Upper lobe of right lung (tissue), 1 donor: ENCODE data around the gene CABP1. TPM values are rescaled to one million over a fixed set of nuclear protein-coding genes. Genes with fewer than 3 reads are reported as not detected.

Experiments
- ATAC-seq: fragments of 200-7000 bp; cut with Tn5 transposase; one replicate; pipeline ENCODE4 v1.9.1; 2020; ENCODE audit warnings: mild to moderate bottlenecking, moderate library complexity
- DNase-seq: peaks from one replicate; pipeline ENCODE4 v3.0.0-alpha.2; 2020
- H3K27ac ChIP-seq: fragments of 200-600 bp; one replicate; pipeline ENCODE4 v1.8.0; 2022
- H3K27me3 ChIP-seq: fragments of 200-600 bp; one replicate; pipeline ENCODE4 v1.8.0; 2022; ENCODE audit warnings: mild to moderate bottlenecking
- H3K36me3 ChIP-seq: fragments of 200-600 bp; one replicate; pipeline ENCODE4 v1.8.0; 2022
- H3K4me1 ChIP-seq: fragments of 200-600 bp; one replicate; pipeline ENCODE4 v1.8.0; 2022
- H3K4me3 ChIP-seq: fragments of 200-600 bp; one replicate; pipeline ENCODE4 v1.8.0; 2022; ENCODE audit warnings: mild to moderate bottlenecking
- H3K9me3 ChIP-seq: fragments of 200-600 bp; one replicate; pipeline ENCODE4 v1.8.0; 2022
- intact Hi-C: fragments of 100-400 bp; cut with DNase I; formaldehyde crosslinking; loops from one replicate; pipeline ENCODE4 v1.11.0; 2022
- total RNA-seq: library from RNA; stranded (reverse); fragmentation: NEBNext Ultra II Directional; extraction: Animal tissue kit (Norgen Biotek cat#: 25700); gene quantifications from one replicate; pipeline ENCODE4 v1.2.1, GENCODE V29; 2021
- TF ChIP-seq, protein P1 (sequence below): fragments of 200-600 bp; IDR thresholded peaks from one replicate; pipeline ENCODE4 v1.8.0; 2022; ENCODE audit warnings: antibody characterized with exemption
- donor health status: DM: no; HTN: yes; CAD: no; lungs with severe emphysema.

The CABP1 gene
- total RNA-seq, 1 donor from 2014 or later = 0.23 TPM

DNA sequence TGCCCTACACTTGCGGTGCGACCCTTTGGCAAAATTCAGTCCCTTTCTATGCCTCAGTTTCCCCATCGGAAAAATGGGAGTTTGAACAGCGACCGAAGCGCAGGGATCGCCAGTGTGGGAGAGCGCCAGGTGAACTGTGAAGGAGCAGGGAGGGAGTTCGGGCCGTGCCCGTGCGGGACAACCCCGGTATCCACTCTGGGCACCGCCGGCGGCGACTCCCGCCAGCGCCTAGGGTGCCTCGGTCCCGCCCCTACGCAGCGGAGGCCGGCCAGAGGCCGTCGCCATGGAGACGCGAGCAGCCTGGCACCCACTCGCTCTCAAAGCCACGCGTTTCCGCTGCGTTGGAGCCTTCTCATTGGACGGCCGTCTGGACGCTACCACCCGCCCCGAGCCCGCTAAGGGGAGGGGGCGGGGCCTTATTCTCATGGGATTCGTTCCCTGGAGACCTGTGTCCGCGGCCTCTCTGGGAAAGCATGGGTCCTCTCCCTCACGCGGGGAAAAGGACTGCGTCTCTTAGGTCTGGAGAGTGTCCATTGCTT lies 45.8 kb downstream of the CABP1 start:
- intact Hi-C loops = no loop called here
- DNase-seq = peak; percentile 99
- ATAC-seq = peak; percentile 90
- H3K36me3 ChIP-seq = no peaks in the 10 kb centered on the region
- TF ChIP-seq, protein P1, sequence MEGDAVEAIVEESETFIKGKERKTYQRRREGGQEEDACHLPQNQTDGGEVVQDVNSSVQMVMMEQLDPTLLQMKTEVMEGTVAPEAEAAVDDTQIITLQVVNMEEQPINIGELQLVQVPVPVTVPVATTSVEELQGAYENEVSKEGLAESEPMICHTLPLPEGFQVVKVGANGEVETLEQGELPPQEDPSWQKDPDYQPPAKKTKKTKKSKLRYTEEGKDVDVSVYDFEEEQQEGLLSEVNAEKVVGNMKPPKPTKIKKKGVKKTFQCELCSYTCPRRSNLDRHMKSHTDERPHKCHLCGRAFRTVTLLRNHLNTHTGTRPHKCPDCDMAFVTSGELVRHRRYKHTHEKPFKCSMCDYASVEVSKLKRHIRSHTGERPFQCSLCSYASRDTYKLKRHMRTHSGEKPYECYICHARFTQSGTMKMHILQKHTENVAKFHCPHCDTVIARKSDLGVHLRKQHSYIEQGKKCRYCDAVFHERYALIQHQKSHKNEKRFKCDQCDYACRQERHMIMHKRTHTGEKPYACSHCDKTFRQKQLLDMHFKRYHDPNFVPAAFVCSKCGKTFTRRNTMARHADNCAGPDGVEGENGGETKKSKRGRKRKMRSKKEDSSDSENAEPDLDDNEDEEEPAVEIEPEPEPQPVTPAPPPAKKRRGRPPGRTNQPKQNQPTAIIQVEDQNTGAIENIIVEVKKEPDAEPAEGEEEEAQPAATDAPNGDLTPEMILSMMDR = no peak
- peaks cover 20% of the 10 kb centered on the region for H3K4me1 ChIP-seq
- H3K4me3 ChIP-seq = peak overlapping the region; percentile 91
- H3K27me3 ChIP-seq = no peaks in the 10 kb centered on the region
- H3K27ac ChIP-seq = peak overlapping the region; percentile 88
- no peaks in the 10 kb centered on the region for H3K9me3 ChIP-seq

DNA sequence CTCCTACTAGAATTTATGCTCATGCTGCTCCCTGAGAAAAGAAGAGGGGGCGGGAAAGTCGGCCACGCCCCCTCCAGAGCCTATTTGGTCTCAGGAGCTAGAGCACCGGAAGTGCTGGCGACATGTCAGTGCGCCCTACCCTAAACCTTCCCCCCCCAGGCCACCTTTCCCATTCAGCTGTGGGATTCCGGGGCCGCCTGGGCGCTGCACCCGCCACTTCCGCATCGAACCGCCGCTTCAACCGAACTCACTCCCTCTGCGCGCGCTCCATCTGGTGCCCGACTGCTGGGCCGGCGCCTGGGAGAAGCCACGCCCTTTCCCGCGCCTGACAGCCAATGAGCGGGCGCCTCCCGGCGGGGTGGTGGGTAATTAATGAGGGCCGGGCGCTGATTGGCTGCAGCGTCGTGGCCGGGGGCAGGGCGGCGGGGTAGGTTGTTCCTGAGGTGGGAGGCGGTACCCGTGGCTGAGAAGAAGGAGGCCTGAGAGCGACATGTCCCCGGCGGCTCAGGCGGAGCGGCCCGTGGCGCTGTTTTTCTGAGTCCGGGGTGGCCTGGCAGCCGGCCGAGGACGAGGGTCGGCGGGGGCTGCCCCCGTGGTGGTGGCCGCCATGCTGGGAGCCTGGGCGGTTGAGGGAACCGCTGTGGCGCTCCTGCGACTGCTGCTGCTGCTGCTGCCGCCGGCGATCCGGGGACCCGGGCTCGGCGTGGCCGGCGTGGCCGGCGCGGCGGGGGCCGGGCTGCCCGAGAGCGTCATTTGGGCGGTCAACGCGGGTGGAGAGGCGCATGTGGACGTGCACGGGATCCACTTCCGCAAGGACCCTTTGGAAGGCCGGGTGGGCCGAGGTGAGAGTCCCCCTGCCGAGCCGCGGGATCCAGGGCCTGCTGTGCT lies 46.5 kb downstream of the CABP1 start, which contains the start of gene MLEC:
MLEC (plus strand) TSS at position 460 of the 888 bp plus-strand sequence; CDS start at position 608, 148 bp downstream.
- ATAC-seq (peak; percentile 95), DNase-seq (peak; percentile 99)
- H3K27ac ChIP-seq = peak within 1 kb of the TSS; percentile 88
- peak within 1 kb of the TSS; percentile 91 for H3K4me3 ChIP-seq
- H3K36me3 ChIP-seq = no peaks in the 10 kb centered on the region
- no peaks in the 10 kb centered on the region for H3K9me3 ChIP-seq
- TF ChIP-seq, protein P1 = peak; percentile 4
- intact Hi-C loops = no loop called here
- H3K27me3 ChIP-seq = no peaks in the 10 kb centered on the region
- H3K4me1 ChIP-seq = peaks cover 20% of the 10 kb centered on the region

DNA sequence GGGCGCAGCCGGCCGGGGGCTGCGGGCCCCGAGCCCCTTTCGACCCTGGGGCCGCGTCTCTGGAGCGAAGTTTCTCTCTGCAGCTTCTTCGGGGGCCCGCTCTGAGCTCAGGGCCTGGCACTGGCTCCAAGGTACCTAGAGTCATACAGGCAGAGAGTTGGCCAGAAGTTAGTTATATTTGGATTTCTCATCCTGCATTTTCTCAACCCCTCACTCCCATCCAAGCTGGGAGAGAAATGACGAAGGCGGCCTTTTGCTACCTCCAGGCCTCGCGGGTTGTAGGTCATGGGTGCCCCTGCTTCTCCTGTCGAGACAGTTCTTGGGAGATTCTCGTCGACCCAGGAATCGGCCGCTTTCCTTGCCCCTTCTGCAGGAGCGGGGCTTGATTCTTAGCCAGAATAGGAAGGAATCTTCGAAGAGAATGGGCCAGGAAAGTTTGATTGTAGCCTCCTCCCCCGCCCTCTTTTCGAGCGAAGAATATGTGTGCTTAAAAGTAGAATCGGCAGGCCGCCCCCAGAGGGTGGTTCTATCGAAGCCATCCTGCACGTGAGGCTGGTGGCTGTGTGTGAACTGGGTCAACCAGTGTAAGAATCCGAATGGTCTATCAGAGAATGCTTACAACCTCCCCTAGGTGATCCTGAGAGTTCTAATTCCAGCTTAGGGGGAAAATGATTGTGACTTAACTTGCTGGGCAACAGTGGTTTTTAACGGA lies 47.3 kb downstream of the CABP1 start:
- no peaks in the 10 kb centered on the region for H3K36me3 ChIP-seq
- H3K9me3 ChIP-seq = no peaks in the 10 kb centered on the region
- H3K27ac ChIP-seq = peak overlapping the region; percentile 88
- H3K4me1 ChIP-seq = peaks cover 20% of the 10 kb centered on the region
- peak overlapping the region; percentile 91 for H3K4me3 ChIP-seq
- DNase-seq (peak; percentile 66), ATAC-seq (no peak)
- no peaks in the 10 kb centered on the region for H3K27me3 ChIP-seq
- intact Hi-C loops = no loop called here
- TF ChIP-seq, protein P1 = no peak

DNA sequence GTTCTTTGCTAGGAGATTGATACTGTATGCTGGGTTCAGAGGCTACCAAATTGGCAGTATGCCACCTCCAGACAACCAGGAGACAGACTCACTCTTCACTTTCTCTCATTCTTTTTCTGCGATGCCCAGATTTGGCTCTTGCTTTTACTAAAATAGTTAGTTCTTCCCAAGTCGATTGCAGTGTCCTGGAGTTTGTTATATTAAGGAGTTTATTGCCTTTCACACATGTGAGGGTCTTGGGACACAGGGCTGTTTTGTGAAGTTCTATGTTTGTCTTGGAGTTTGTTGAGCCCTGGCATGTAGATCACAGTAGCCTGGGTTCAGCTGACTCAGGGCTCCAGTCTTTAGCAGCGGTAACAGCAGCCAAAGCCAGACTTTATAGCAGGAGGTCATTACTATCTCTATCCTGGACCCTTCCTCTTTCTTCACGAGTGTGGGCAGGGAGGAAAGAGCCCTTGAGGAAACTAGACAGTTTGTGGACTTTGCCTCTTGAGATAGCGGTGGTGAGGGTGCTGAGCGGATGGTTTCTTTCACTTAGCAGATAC lies 48.2 kb downstream of the CABP1 start:
- no peak for ATAC-seq
- intact Hi-C loops = no loop called here
- Histone ChIP-seq H3K36me3 (no peaks in the 10 kb centered on the region), H3K9me3 (no peaks in the 10 kb centered on the region), H3K4me3 (peak overlapping the region; percentile 91), H3K4me1 (peaks cover 20% of the 10 kb centered on the region), H3K27ac (peak overlapping the region; percentile 88), H3K27me3 (no peaks in the 10 kb centered on the region)
- TF ChIP-seq, protein P1 = no peak
- DNase-seq = no peak

DNA sequence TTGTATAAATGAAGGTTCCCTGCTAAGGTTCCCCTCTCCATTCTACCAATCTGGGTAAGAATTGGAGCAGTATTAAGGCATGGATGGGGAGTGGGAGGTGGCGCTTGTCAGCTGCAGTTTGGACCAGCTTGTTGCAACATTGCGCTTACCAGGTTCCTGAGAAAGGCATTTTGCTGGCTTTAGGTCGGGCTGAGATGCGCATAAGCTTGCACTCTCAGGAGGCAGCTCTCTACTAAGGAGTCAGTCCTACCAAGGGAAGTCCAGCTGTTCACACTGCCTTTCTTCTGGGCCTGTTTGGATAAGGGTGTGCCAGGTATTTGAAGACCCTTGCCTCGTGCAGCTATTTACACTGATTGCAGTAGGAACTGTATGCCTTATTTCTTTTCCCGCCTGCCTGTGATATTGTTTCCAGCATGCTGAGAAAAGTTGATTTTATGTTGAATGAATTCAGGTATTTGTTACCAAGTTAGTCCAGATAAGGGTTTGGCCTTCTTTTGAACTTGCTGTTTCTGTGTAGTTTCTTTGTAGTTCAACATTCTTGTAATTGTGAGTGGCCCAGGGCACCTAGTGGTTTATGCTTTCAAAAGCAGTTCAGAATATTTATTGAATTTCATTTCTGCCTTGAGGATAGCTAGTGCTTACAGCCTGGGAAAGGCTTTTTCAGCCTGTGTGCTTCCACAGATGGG lies 49.1 kb downstream of the CABP1 start:
- Histone ChIP-seq H3K4me3 (peak overlapping the region; percentile 91), H3K9me3 (no peaks in the 10 kb centered on the region), H3K27me3 (no peaks in the 10 kb centered on the region), H3K4me1 (peaks cover 23% of the 10 kb centered on the region), H3K36me3 (peaks cover 6% of the 10 kb centered on the region), H3K27ac (no peak overlapping the region)
- intact Hi-C loops = no loop called here
- TF ChIP-seq, protein P1 = no peak
- ATAC-seq (no peak), DNase-seq (no peak)
